Measurements from ENCODE around the gene GRID1.

DNA sequence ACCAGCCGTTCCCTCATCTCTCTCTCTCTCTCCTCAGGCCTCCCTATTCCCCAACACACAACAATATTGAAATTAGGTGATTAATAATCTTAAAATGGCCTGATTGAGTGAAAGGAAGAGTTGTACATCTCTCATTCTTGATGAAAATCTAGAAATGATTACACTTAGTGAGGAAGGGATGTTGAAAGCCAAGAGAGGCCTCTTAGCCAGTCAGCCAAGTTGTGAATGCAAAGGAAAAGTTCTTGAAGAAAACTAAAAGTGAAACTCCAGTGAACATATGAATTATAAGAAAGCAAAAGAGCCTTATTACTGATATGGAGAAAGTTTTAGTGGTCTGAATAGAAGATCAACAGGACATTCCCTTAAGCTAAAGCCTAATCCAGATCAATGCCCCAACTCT, 695.1 kb downstream of the GRID1 start:
- TF ChIP-seq, protein P1, sequence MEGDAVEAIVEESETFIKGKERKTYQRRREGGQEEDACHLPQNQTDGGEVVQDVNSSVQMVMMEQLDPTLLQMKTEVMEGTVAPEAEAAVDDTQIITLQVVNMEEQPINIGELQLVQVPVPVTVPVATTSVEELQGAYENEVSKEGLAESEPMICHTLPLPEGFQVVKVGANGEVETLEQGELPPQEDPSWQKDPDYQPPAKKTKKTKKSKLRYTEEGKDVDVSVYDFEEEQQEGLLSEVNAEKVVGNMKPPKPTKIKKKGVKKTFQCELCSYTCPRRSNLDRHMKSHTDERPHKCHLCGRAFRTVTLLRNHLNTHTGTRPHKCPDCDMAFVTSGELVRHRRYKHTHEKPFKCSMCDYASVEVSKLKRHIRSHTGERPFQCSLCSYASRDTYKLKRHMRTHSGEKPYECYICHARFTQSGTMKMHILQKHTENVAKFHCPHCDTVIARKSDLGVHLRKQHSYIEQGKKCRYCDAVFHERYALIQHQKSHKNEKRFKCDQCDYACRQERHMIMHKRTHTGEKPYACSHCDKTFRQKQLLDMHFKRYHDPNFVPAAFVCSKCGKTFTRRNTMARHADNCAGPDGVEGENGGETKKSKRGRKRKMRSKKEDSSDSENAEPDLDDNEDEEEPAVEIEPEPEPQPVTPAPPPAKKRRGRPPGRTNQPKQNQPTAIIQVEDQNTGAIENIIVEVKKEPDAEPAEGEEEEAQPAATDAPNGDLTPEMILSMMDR (IDR thresholded peaks at IDR 0.05; ENCODE audit: low read length), result no peak
- TF ChIP-seq EZH2 (IDR thresholded peaks at IDR 0.05; ENCODE audit: borderline replicate concordance, low read length), result no peak
